ENCODE measurements around the gene CHGA. TPM values are rescaled to one million over a fixed set of nuclear protein-coding genes. Genes with fewer than 3 reads are reported as not detected.

Gene CHGA
- total RNA-seq, 1 donor from 2014 or later: 5.4 TPM

DNA sequence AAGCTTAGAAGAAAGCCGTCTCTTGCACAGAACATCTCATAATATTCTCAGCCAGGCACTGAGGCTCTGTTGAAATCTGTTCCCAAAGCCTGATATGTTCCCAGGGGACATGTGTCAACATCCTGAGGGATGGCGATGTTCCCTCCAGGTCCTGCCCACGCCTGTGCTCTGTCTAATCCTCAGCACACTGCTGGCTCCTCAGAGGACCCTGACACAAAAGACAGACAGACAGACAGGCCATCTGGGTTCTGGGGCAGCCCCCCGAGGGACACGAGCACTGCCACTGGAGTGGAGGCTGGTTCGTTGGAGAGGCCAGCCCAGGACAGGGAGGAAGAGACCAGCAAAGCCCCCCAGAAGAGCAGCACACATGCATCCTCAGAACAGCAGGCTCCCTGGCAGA lies 27.8 kb downstream of the CHGA start:
- intact Hi-C loops (cut with DNase I): loop anchor here (5.0 kb wide), 1 partner anchor 187 kb away; no protein-coding TSS in a partner anchor
- H3K27ac ChIP-seq: no peak overlapping the region

GRCh38 chr14:92951261-92951660 lies 28.3 kb downstream of the CHGA start:
- Histone ChIP-seq H3K27me3 (no peaks in the 10 kb centered on the region), H3K27ac (no peak overlapping the region), H3K4me3 (no peak overlapping the region), H3K9me3 (no peaks in the 10 kb centered on the region), H3K4me1 (peaks cover 11% of the 10 kb centered on the region), H3K36me3 (peaks cover 0 to 15% of the 10 kb centered on the region in 2 donors)
- intact Hi-C loops (cut with DNase I): loop anchor here (5.0 kb wide), 1 partner anchor 186 kb away; no protein-coding TSS in a partner anchor
- no peak for DNase-seq (ENCODE audit: extremely low spot score in 2 of 2)
- TF ChIP-seq CTCF (IDR thresholded peaks at IDR 0.05) (no peak), POLR2A (IDR thresholded peaks at IDR 0.05) (no peak), POLR2AphosphoS5 (IDR thresholded peaks at IDR 0.05; ENCODE audit: insufficient read depth in 1 of 2, low read depth in 1 of 2) (no peak)

More for the DNA sequence above, 27.8 kb downstream of the CHGA start:
- no peaks in the 10 kb centered on the region for H3K9me3 ChIP-seq
- H3K27me3 ChIP-seq: no peaks in the 10 kb centered on the region
- no peak for TF ChIP-seq CTCF (IDR thresholded peaks at IDR 0.05)
- TF ChIP-seq POLR2A (IDR thresholded peaks at IDR 0.05): no peak
- TF ChIP-seq POLR2AphosphoS5 (IDR thresholded peaks at IDR 0.05; ENCODE audit: insufficient read depth in 1 of 2, low read depth in 1 of 2): no peak
- peaks cover 0 to 20% of the 10 kb centered on the region in 2 donors for H3K36me3 ChIP-seq
- peaks cover 11% of the 10 kb centered on the region for H3K4me1 ChIP-seq
- no peak for DNase-seq (ENCODE audit: extremely low spot score in 2 of 2)
- H3K4me3 ChIP-seq: no peak overlapping the region

- Histone ChIP-seq H3K9me3 (no peaks in the 10 kb centered on the region), H3K27ac (no peak overlapping the region), H3K4me3 (no peak overlapping the region), H3K4me1 (peaks cover 5% of the 10 kb centered on the region), H3K36me3 (peaks cover 0 to 15% of the 10 kb centered on the region in 2 donors), H3K27me3 (no peaks in the 10 kb centered on the region)
- TF ChIP-seq POLR2A (IDR thresholded peaks at IDR 0.05) (no peak), POLR2AphosphoS5 (IDR thresholded peaks at IDR 0.05; ENCODE audit: insufficient read depth in 1 of 2, low read depth in 1 of 2) (peak in 1 of 2 donors; percentile 43), CTCF (IDR thresholded peaks at IDR 0.05) (peak; percentile 88 to 95 (median 94))
- DNase-seq (ENCODE audit: extremely low spot score in 2 of 2): no peak
- intact Hi-C loops (cut with DNase I): loop anchor here (5.0 kb wide), 1 partner anchor 185 kb away; no protein-coding TSS in a partner anchor
Observed at GRCh38 chr14:92951912-92952471, 29.0 kb downstream of the CHGA start.

DNA sequence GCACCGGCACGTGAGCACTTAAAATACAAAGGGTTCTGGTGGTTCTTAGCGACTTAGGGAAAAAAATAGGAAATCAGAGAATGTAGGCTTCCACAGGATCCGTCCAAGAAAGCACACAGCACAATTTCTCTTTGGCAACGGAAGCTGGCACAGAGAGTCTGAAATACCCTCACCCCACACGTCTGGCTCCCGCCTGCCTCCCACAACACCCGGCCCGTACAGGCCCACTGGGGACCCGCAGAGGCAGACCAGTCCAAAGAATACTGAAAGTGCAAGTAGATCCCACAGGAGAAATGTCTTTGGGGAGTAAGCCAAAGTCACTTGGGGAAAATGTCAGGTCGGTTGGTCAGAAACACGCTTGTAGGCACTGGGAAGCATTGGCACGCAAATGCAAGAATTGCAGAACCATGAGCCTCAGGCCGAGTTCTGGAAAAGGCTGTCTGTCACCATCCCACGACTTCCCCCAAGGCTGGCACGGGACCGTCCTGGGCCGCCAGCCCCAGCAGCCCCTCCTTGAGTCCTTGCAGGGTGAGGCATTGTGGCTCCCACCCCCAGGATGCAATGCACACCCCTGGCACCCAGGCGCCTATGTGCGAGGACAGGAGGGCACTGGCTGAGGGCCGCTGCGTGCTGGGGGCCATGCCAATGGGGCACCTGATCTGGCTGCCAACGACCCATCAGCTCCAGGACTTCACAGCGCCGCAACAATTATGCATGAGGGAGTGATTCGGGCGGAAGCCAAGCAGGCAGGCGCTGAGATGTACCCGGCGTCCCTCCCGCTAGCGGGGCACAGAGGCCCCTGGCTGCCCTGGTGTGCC lies 29.7 kb downstream of the CHGA start:
- H3K4me1 ChIP-seq: peaks cover 5% of the 10 kb centered on the region
- H3K27ac ChIP-seq: no peak overlapping the region
- H3K27me3 ChIP-seq: no peaks in the 10 kb centered on the region
- H3K9me3 ChIP-seq: no peaks in the 10 kb centered on the region
- no peak overlapping the region for H3K4me3 ChIP-seq
- no peak for TF ChIP-seq CTCF (IDR thresholded peaks at IDR 0.05)
- peaks cover 0 to 22% of the 10 kb centered on the region in 2 donors for H3K36me3 ChIP-seq
- intact Hi-C loops (cut with DNase I): loop anchor here (5.0 kb wide), 1 partner anchor 185 kb away; no protein-coding TSS in a partner anchor
- no peak for DNase-seq (ENCODE audit: extremely low spot score in 2 of 2)

DNA sequence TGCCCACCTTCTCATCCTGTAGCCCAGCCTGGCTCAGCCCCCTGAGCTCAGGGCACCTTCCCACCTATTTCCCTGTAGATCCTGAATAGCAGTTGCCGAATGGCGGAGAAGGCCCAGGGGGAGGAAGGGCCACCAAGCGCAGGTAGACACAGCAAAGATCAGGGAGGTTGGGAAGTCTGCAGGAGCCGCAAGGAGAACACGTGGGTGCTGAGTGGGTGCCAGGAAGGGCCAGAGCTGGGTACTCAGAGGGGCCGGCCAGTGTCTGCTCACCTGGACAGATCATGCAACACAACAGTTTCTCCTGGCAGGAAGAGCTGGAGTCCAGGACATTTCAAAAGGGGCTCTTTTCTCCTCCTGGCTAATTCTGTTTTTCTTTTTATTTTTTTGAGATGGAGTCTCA lies 30.6 kb downstream of the CHGA start:
- no peak for DNase-seq (ENCODE audit: extremely low spot score in 2 of 2)
- Histone ChIP-seq H3K4me3 (no peak overlapping the region), H3K9me3 (no peaks in the 10 kb centered on the region), H3K36me3 (peaks cover 0 to 30% of the 10 kb centered on the region in 2 donors), H3K27ac (no peak overlapping the region), H3K27me3 (no peaks in the 10 kb centered on the region), H3K4me1 (peaks cover 5% of the 10 kb centered on the region)
- intact Hi-C loops (cut with DNase I): loop anchor here (5.0 kb wide), 1 partner anchor 184 kb away; no protein-coding TSS in a partner anchor
- no peak for TF ChIP-seq POLR2AphosphoS5 (IDR thresholded peaks at IDR 0.05; ENCODE audit: insufficient read depth in 1 of 2, low read depth in 1 of 2)
- no peak for TF ChIP-seq CTCF (IDR thresholded peaks at IDR 0.05)
- TF ChIP-seq POLR2A (IDR thresholded peaks at IDR 0.05): no peak
